Measurements from ENCODE around the gene OPN1SW. TPM values are rescaled to one million over a fixed set of nuclear protein-coding genes. Genes with fewer than 3 reads are reported as not detected.

OPN1SW gene
- total and polyA plus RNA-seq, 4 donors = 0.28 to 2.3 (median 2.0) TPM; not detected in 1

GRCh38 chr7:128739990-128740682, 35.5 kb downstream of the OPN1SW start:
- H3K27me3 ChIP-seq (ENCODE audit: control insufficient read depth, insufficient read depth, low read length) = no peaks in the 10 kb centered on the region
- WGBS (ENCODE audit: insufficient coverage) = 11% methylated on average over 5 of the region's 13 CpGs
- no peaks in the 10 kb centered on the region for H3K4me1 ChIP-seq (ENCODE audit: control insufficient read depth, insufficient read depth, low read length)
- H3K36me3 ChIP-seq (ENCODE audit: control insufficient read depth, insufficient read depth, low read length) = no peaks in the 10 kb centered on the region
- H3K27ac ChIP-seq (ENCODE audit: low read depth, low read length) = peak overlapping the region; percentile 95
- peak overlapping the region; percentile 95 for H3K4me3 ChIP-seq (ENCODE audit: low read depth, low read length)
- no peak for DNase-seq (ENCODE audit: low read depth in 4 of 6, low spot score in 6 of 6)
- H3K9me3 ChIP-seq (ENCODE audit: control insufficient read depth, insufficient read depth, low read length) = no peaks in the 10 kb centered on the region

- peak within 1 kb of the TSS; percentile 95 for H3K4me3 ChIP-seq (ENCODE audit: low read depth, low read length)
- DNase-seq (ENCODE audit: low read depth in 4 of 6, low spot score in 6 of 6) = peak; percentile 85 to 98 (median 92)
- H3K27me3 ChIP-seq (ENCODE audit: control insufficient read depth, insufficient read depth, low read length) = no peaks in the 10 kb centered on the region
- under 1% methylated on average over 68 of the region's 74 CpGs for WGBS (ENCODE audit: insufficient coverage)
- no peaks in the 10 kb centered on the region for H3K9me3 ChIP-seq (ENCODE audit: control insufficient read depth, insufficient read depth, low read length)
- no peaks in the 10 kb centered on the region for H3K36me3 ChIP-seq (ENCODE audit: control insufficient read depth, insufficient read depth, low read length)
- peak within 1 kb of the TSS; percentile 95 for H3K27ac ChIP-seq (ENCODE audit: low read depth, low read length)
- H3K4me1 ChIP-seq (ENCODE audit: control insufficient read depth, insufficient read depth, low read length) = no peaks in the 10 kb centered on the region
Measured at GRCh38 chr7:128739048-128739962, 36.3 kb downstream of the OPN1SW start, which contains the start of gene CALU. Gene CALU, plus strand, starts transcription at chr7:128739359. Its CDS starts 9,225 bp downstream, at chr7:128748584.

GRCh38 chr7:128738570-128739047, 37.0 kb downstream of the OPN1SW start:
- Histone ChIP-seq H3K27ac (ENCODE audit: low read depth, low read length) (peak overlapping the region; percentile 93), H3K27me3 (ENCODE audit: control insufficient read depth, insufficient read depth, low read length) (no peaks in the 10 kb centered on the region), H3K4me1 (ENCODE audit: control insufficient read depth, insufficient read depth, low read length) (no peaks in the 10 kb centered on the region), H3K9me3 (ENCODE audit: control insufficient read depth, insufficient read depth, low read length) (no peaks in the 10 kb centered on the region), H3K36me3 (ENCODE audit: control insufficient read depth, insufficient read depth, low read length) (no peaks in the 10 kb centered on the region), H3K4me3 (ENCODE audit: low read depth, low read length) (peak overlapping the region; percentile 95)
- DNase-seq (ENCODE audit: low read depth in 4 of 6, low spot score in 6 of 6) = peak in 1 of 6 donors; percentile 8
- 3% methylated on average over 8 of the region's 8 CpGs for WGBS (ENCODE audit: insufficient coverage)

GRCh38 chr7:128737867-128738385, 37.7 kb downstream of the OPN1SW start:
- H3K4me3 ChIP-seq (ENCODE audit: low read depth, low read length) = no peak overlapping the region
- no peaks in the 10 kb centered on the region for H3K27me3 ChIP-seq (ENCODE audit: control insufficient read depth, insufficient read depth, low read length)
- H3K27ac ChIP-seq (ENCODE audit: low read depth, low read length) = peak overlapping the region; percentile 93
- WGBS (ENCODE audit: insufficient coverage) = no CpG with 5 or more reads among the region's 1 CpG
- H3K4me1 ChIP-seq (ENCODE audit: control insufficient read depth, insufficient read depth, low read length) = no peaks in the 10 kb centered on the region
- no peaks in the 10 kb centered on the region for H3K9me3 ChIP-seq (ENCODE audit: control insufficient read depth, insufficient read depth, low read length)
- no peak for DNase-seq (ENCODE audit: low read depth in 4 of 6, low spot score in 6 of 6)
- no peaks in the 10 kb centered on the region for H3K36me3 ChIP-seq (ENCODE audit: control insufficient read depth, insufficient read depth, low read length)

- H3K9me3 ChIP-seq (ENCODE audit: control insufficient read depth, insufficient read depth, low read length) = no peaks in the 10 kb centered on the region
- no peak for DNase-seq (ENCODE audit: low read depth in 4 of 6, low spot score in 6 of 6)
- no peaks in the 10 kb centered on the region for H3K4me1 ChIP-seq (ENCODE audit: control insufficient read depth, insufficient read depth, low read length)
- no peak overlapping the region for H3K27ac ChIP-seq (ENCODE audit: low read depth, low read length)
- WGBS (ENCODE audit: insufficient coverage) = 80% methylated on average over 2 of the region's 4 CpGs
- no peaks in the 10 kb centered on the region for H3K36me3 ChIP-seq (ENCODE audit: control insufficient read depth, insufficient read depth, low read length)
- no peak overlapping the region for H3K4me3 ChIP-seq (ENCODE audit: low read depth, low read length)
- H3K27me3 ChIP-seq (ENCODE audit: control insufficient read depth, insufficient read depth, low read length) = no peaks in the 10 kb centered on the region
Measured at GRCh38 chr7:128737441-128737840, 38.2 kb downstream of the OPN1SW start.

- DNase-seq (ENCODE audit: low read depth in 4 of 6, low spot score in 6 of 6) = peak in 1 of 6 donors; percentile 25
- H3K4me3 ChIP-seq (ENCODE audit: low read depth, low read length) = no peak overlapping the region
- H3K27me3 ChIP-seq (ENCODE audit: control insufficient read depth, insufficient read depth, low read length) = no peaks in the 10 kb centered on the region
- H3K9me3 ChIP-seq (ENCODE audit: control insufficient read depth, insufficient read depth, low read length) = no peaks in the 10 kb centered on the region
- no peaks in the 10 kb centered on the region for H3K36me3 ChIP-seq (ENCODE audit: control insufficient read depth, insufficient read depth, low read length)
- H3K27ac ChIP-seq (ENCODE audit: low read depth, low read length) = no peak overlapping the region
- no peaks in the 10 kb centered on the region for H3K4me1 ChIP-seq (ENCODE audit: control insufficient read depth, insufficient read depth, low read length)
- 80% methylated on average over 3 of the region's 5 CpGs for WGBS (ENCODE audit: insufficient coverage)
Measured at GRCh38 chr7:128735436-128735835, 40.2 kb downstream of the OPN1SW start.

- no peaks in the 10 kb centered on the region for H3K36me3 ChIP-seq (ENCODE audit: control insufficient read depth, insufficient read depth, low read length)
- H3K4me1 ChIP-seq (ENCODE audit: control insufficient read depth, insufficient read depth, low read length) = no peaks in the 10 kb centered on the region
- 92% methylated on average over 1 of the region's 1 CpG for WGBS (ENCODE audit: insufficient coverage)
- no peak overlapping the region for H3K27ac ChIP-seq (ENCODE audit: low read depth, low read length)
- no peak for DNase-seq (ENCODE audit: low read depth in 4 of 6, low spot score in 6 of 6)
- no peaks in the 10 kb centered on the region for H3K9me3 ChIP-seq (ENCODE audit: control insufficient read depth, insufficient read depth, low read length)
- no peaks in the 10 kb centered on the region for H3K27me3 ChIP-seq (ENCODE audit: control insufficient read depth, insufficient read depth, low read length)
- no peak overlapping the region for H3K4me3 ChIP-seq (ENCODE audit: low read depth, low read length)
Measured at GRCh38 chr7:128734890-128735289, 40.7 kb downstream of the OPN1SW start.

GRCh38 chr7:128733278-128733645, 42.3 kb downstream of the OPN1SW start:
- Histone ChIP-seq H3K9me3 (ENCODE audit: control insufficient read depth, insufficient read depth, low read length) (no peaks in the 10 kb centered on the region), H3K36me3 (ENCODE audit: control insufficient read depth, insufficient read depth, low read length) (no peaks in the 10 kb centered on the region), H3K27me3 (ENCODE audit: control insufficient read depth, insufficient read depth, low read length) (no peaks in the 10 kb centered on the region), H3K4me3 (ENCODE audit: low read depth, low read length) (no peak overlapping the region), H3K27ac (ENCODE audit: low read depth, low read length) (no peak overlapping the region), H3K4me1 (ENCODE audit: control insufficient read depth, insufficient read depth, low read length) (no peaks in the 10 kb centered on the region)
- WGBS (ENCODE audit: insufficient coverage) = 91% methylated on average over 2 of the region's 2 CpGs
- DNase-seq (ENCODE audit: low read depth in 4 of 6, low spot score in 6 of 6) = no peak

GRCh38 chr7:128732521-128733277, 42.9 kb downstream of the OPN1SW start:
- H3K4me1 ChIP-seq (ENCODE audit: control insufficient read depth, insufficient read depth, low read length) = no peaks in the 10 kb centered on the region
- H3K36me3 ChIP-seq (ENCODE audit: control insufficient read depth, insufficient read depth, low read length) = no peaks in the 10 kb centered on the region
- no peak for DNase-seq (ENCODE audit: low read depth in 4 of 6, low spot score in 6 of 6)
- H3K4me3 ChIP-seq (ENCODE audit: low read depth, low read length) = no peak overlapping the region
- H3K27ac ChIP-seq (ENCODE audit: low read depth, low read length) = no peak overlapping the region
- H3K9me3 ChIP-seq (ENCODE audit: control insufficient read depth, insufficient read depth, low read length) = no peaks in the 10 kb centered on the region
- no peaks in the 10 kb centered on the region for H3K27me3 ChIP-seq (ENCODE audit: control insufficient read depth, insufficient read depth, low read length)
- 93% methylated on average over 2 of the region's 2 CpGs for WGBS (ENCODE audit: insufficient coverage)

All from spinal cord (tissue), 10 donors.